MCF 10A (cell line): Measurements from ENCODE around the gene VSTM4. TPM values are rescaled to one million over a fixed set of nuclear protein-coding genes. Genes with fewer than 3 reads are reported as not detected.

ENCODE experiments used
- BruUV-seq: library from RNA; stranded (reverse); fragments of 400-500 nt; replicated peaks from 2 replicates; lab custom pipeline; 2021; lab: Mats Ljungman, UMichigan
- CTCF ChIA-PET: fragments of 300-600 bp; sonication (Branson Sonifier 250); formaldehyde crosslinking; extraction: SDS; loops from one replicate; lab custom pipeline; 2021; ENCODE audit warnings: antibody characterized with exemption, inconsistent platforms; lab: Yijun Ruan, JAX
- POLR2A ChIA-PET: fragments of 300-600, 350-650 bp; sonication (Branson Sonifier 250); formaldehyde crosslinking; extraction: SDS; loops from one replicate; lab custom pipeline; 2020; ENCODE audit warnings: antibody characterized with exemption, inconsistent platforms; lab: Yijun Ruan, JAX
- DNase-seq: peaks from one replicate; pipeline ENCODE4 v3.0.0-alpha.2; 2018; ENCODE audit not compliant: unreplicated experiment
- H3K27ac Mint-ChIP-seq: one replicate; pipeline ENCODE4 v1.8.0; 2022; ENCODE audit warnings: mild to moderate bottlenecking, low read depth, mixed read lengths; ENCODE audit not compliant: unreplicated experiment
- H3K27me3 Mint-ChIP-seq: one replicate; pipeline ENCODE4 v1.8.0; 2022; ENCODE audit warnings: mixed read lengths; ENCODE audit not compliant: insufficient read depth, unreplicated experiment
- H3K36me3 Mint-ChIP-seq: one replicate; pipeline ENCODE4 v1.8.0; 2022; ENCODE audit warnings: mild to moderate bottlenecking, moderate library complexity, mixed read lengths; ENCODE audit not compliant: insufficient read depth, unreplicated experiment
- H3K4me1 Mint-ChIP-seq: one replicate; pipeline ENCODE4 v1.8.0; 2022; ENCODE audit warnings: mixed read lengths; ENCODE audit not compliant: insufficient read depth, unreplicated experiment
- H3K4me3 Mint-ChIP-seq: one replicate; pipeline ENCODE4 v1.8.0; 2022; ENCODE audit warnings: mild to moderate bottlenecking, moderate library complexity, mixed read lengths; ENCODE audit not compliant: unreplicated experiment
- H3K9me3 Mint-ChIP-seq: one replicate; pipeline ENCODE4 v1.8.0; 2022; ENCODE audit warnings: mixed read lengths; ENCODE audit not compliant: unreplicated experiment
- intact Hi-C: fragments of 100-400 bp; cut with micrococcal nuclease; formaldehyde crosslinking; loops from 2 replicates; pipeline ENCODE4 v1.14.1; 2022
- total RNA-seq: library from RNA; stranded (reverse); gene quantifications from 2 replicates; pipeline ENCODE4 v1.2.3, GENCODE V29; 2022
- TF ChIP-seq, protein P1 (sequence below): fragments of 200-600 bp; IDR thresholded peaks from one replicate; pipeline ENCODE4 v1.8.0; 2022; ENCODE audit warnings: antibody characterized with exemption, mild to moderate bottlenecking; ENCODE audit not compliant: unreplicated experiment

VSTM4 gene
- total RNA-seq, 1 experiment from 2014 or later: not detected

- DNase-seq: no peak
- no peaks in the 10 kb centered on the region for H3K36me3 Mint-ChIP-seq
- TF ChIP-seq, protein P1, sequence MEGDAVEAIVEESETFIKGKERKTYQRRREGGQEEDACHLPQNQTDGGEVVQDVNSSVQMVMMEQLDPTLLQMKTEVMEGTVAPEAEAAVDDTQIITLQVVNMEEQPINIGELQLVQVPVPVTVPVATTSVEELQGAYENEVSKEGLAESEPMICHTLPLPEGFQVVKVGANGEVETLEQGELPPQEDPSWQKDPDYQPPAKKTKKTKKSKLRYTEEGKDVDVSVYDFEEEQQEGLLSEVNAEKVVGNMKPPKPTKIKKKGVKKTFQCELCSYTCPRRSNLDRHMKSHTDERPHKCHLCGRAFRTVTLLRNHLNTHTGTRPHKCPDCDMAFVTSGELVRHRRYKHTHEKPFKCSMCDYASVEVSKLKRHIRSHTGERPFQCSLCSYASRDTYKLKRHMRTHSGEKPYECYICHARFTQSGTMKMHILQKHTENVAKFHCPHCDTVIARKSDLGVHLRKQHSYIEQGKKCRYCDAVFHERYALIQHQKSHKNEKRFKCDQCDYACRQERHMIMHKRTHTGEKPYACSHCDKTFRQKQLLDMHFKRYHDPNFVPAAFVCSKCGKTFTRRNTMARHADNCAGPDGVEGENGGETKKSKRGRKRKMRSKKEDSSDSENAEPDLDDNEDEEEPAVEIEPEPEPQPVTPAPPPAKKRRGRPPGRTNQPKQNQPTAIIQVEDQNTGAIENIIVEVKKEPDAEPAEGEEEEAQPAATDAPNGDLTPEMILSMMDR: no peak
- no peaks in the 10 kb centered on the region for H3K9me3 Mint-ChIP-seq
- H3K27me3 Mint-ChIP-seq: peaks cover 9% of the 10 kb centered on the region
- CTCF ChIA-PET: no interaction called here
- H3K4me1 Mint-ChIP-seq: no peaks in the 10 kb centered on the region
- BruUV-seq: no TSS peak
- intact Hi-C loops: no loop called here
- POLR2A ChIA-PET: no interaction called here
- no peak overlapping the region for H3K4me3 Mint-ChIP-seq
- no peak overlapping the region for H3K27ac Mint-ChIP-seq
Observed at GRCh38 chr10:49033939-49034338, 81.4 kb downstream of the VSTM4 start.

- BruUV-seq: no TSS peak
- H3K27me3 Mint-ChIP-seq: peaks cover 31% of the 10 kb centered on the region
- intact Hi-C loops: no loop called here
- CTCF ChIA-PET: interaction anchor here (0.5 to 0.8 kb wide), 2 partner anchors 9 to 16 kb away, joined by 3 read pairs; no protein-coding TSS in a partner anchor
- TF ChIP-seq, protein P1: no peak
- no peak overlapping the region for H3K27ac Mint-ChIP-seq
- H3K4me3 Mint-ChIP-seq: no peak overlapping the region
- H3K36me3 Mint-ChIP-seq: no peaks in the 10 kb centered on the region
- POLR2A ChIA-PET: no interaction called here
- no peaks in the 10 kb centered on the region for H3K4me1 Mint-ChIP-seq
- DNase-seq: no peak
- no peaks in the 10 kb centered on the region for H3K9me3 Mint-ChIP-seq
Observed at GRCh38 chr10:49029666-49030065, 85.7 kb downstream of the VSTM4 start.

- H3K27me3 Mint-ChIP-seq: peaks cover 31% of the 10 kb centered on the region
- ChIA-PET POLR2A (no interaction called here), CTCF (no interaction called here)
- no TSS peak for BruUV-seq
- TF ChIP-seq, protein P1: no peak
- H3K4me1 Mint-ChIP-seq: no peaks in the 10 kb centered on the region
- intact Hi-C loops: no loop called here
- no peaks in the 10 kb centered on the region for H3K36me3 Mint-ChIP-seq
- DNase-seq: no peak
- H3K4me3 Mint-ChIP-seq: no peak overlapping the region
- no peaks in the 10 kb centered on the region for H3K9me3 Mint-ChIP-seq
- no peak overlapping the region for H3K27ac Mint-ChIP-seq
Observed at GRCh38 chr10:49028639-49029038, 86.7 kb downstream of the VSTM4 start.

GRCh38 chr10:49025347-49025983 is 89.9 kb downstream of the VSTM4 start:
- TF ChIP-seq, protein P1: no peak
- ChIA-PET POLR2A (interaction anchor here (0.6 kb wide), 1 partner anchor 102 kb away, joined by 3 read pairs; no protein-coding TSS in a partner anchor), CTCF (interaction anchor here (0.5 to 1.3 kb wide), 2 partner anchors 49 to 491 kb away, joined by 4 read pairs; no protein-coding TSS in a partner anchor)
- Mint-ChIP-seq H3K4me1 (no peaks in the 10 kb centered on the region), H3K36me3 (no peaks in the 10 kb centered on the region), H3K27ac (no peak overlapping the region), H3K9me3 (no peaks in the 10 kb centered on the region), H3K27me3 (peaks cover 28% of the 10 kb centered on the region), H3K4me3 (no peak overlapping the region)
- intact Hi-C loops: no loop called here
- no TSS peak for BruUV-seq
- no peak for DNase-seq
